Activated naive CD4-positive, alpha-beta T cell treated with anti-CD3 and anti-CD28 coated beads, Interleukin-2, amount 10 ng/mL, durations not matched to agents 7 days and 5 days (primary cell): Measurements from ENCODE around the gene PPIF.

Source experiments
- CTCF ChIA-PET: fragments of 350-600 bp; sonication (Branson Sonifier 250); formaldehyde crosslinking; loops from one replicate; lab custom pipeline; 2021; ENCODE audit warnings: antibody characterized with exemption; lab: Charles Lee
- DNase-seq: peaks from one replicate; pipeline ENCODE4 v3.0.0-alpha.2; 2020
- H3K27ac Mint-ChIP-seq: one replicate; pipeline ENCODE4 v1.8.0; 2021; ENCODE audit warnings: mild to moderate bottlenecking, moderate library complexity, mixed read lengths
- H3K27me3 Mint-ChIP-seq: one replicate; pipeline ENCODE4 v1.8.0; 2021; ENCODE audit warnings: mild to moderate bottlenecking, mixed read lengths
- H3K36me3 Mint-ChIP-seq: one replicate; pipeline ENCODE4 v1.8.0; 2021; ENCODE audit warnings: mixed read lengths
- H3K4me1 Mint-ChIP-seq: one replicate; pipeline ENCODE4 v1.8.0; 2021; ENCODE audit warnings: mixed read lengths
- H3K4me3 Mint-ChIP-seq: one replicate; pipeline ENCODE4 v1.8.0; 2021; ENCODE audit warnings: mild to moderate bottlenecking, moderate library complexity, mixed read lengths
- H3K9me3 Mint-ChIP-seq: one replicate; pipeline ENCODE4 v1.8.0; 2021; ENCODE audit warnings: mixed read lengths

Gene PPIF

GRCh38 chr10:79320316-79320715, 27.0 kb upstream of the PPIF start:
- DNase-seq: no peak
- peaks cover 91% of the 10 kb centered on the region for H3K4me1 Mint-ChIP-seq
- H3K36me3 Mint-ChIP-seq: peaks cover 16% of the 10 kb centered on the region
- H3K9me3 Mint-ChIP-seq: peaks cover 14% of the 10 kb centered on the region
- no peak overlapping the region for H3K4me3 Mint-ChIP-seq
- CTCF ChIA-PET: interaction anchor here (0.9 kb wide), 1 partner anchor 26 kb away, joined by 3 read pairs; no protein-coding TSS in a partner anchor
- peaks cover 10% of the 10 kb centered on the region for H3K27me3 Mint-ChIP-seq
- H3K27ac Mint-ChIP-seq: no peak overlapping the region

- H3K4me3 Mint-ChIP-seq: no peak overlapping the region
- no peak overlapping the region for H3K27ac Mint-ChIP-seq
- DNase-seq: no peak
- H3K4me1 Mint-ChIP-seq: peaks cover 88% of the 10 kb centered on the region
- peaks cover 11% of the 10 kb centered on the region for H3K36me3 Mint-ChIP-seq
- CTCF ChIA-PET: interaction anchor here (0.9 to 2.8 kb wide), 2 partner anchors 10 to 27 kb away, joined by 3 to 12 read pairs; no protein-coding TSS in a partner anchor
- H3K9me3 Mint-ChIP-seq: peaks cover 14% of the 10 kb centered on the region
- peaks cover 10% of the 10 kb centered on the region for H3K27me3 Mint-ChIP-seq
These were observed 26.3 kb upstream of the PPIF start for GRCh38 chr10:79320820-79321493.

- CTCF ChIA-PET: interaction anchor here (0.9 to 3.8 kb wide), 4 partner anchors 10 to 27 kb away, joined by 3 to 24 read pairs (median 12); partner anchors contain the start of gene PPIF
- Mint-ChIP-seq H3K36me3 (peaks cover 11% of the 10 kb centered on the region), H3K4me3 (no peak overlapping the region), H3K27me3 (peaks cover 10% of the 10 kb centered on the region), H3K27ac (no peak overlapping the region), H3K4me1 (peaks cover 84% of the 10 kb centered on the region), H3K9me3 (peaks cover 14% of the 10 kb centered on the region)
- DNase-seq: no peak
These were observed 25.8 kb upstream of the PPIF start for GRCh38 chr10:79321494-79321882.

- Mint-ChIP-seq H3K36me3 (peaks cover 11% of the 10 kb centered on the region), H3K27me3 (peaks cover 10% of the 10 kb centered on the region), H3K4me3 (no peak overlapping the region), H3K27ac (peak overlapping the region; percentile 96), H3K4me1 (peaks cover 79% of the 10 kb centered on the region), H3K9me3 (peaks cover 14% of the 10 kb centered on the region)
- CTCF ChIA-PET: interaction anchor here (1.3 to 3.8 kb wide), 4 partner anchors 9 to 79 kb away, joined by 3 to 24 read pairs (median 12); partner anchors contain the start of gene PPIF
- DNase-seq: no peak
These were observed 25.3 kb upstream of the PPIF start for GRCh38 chr10:79321951-79322350.

- peak overlapping the region; percentile 54 for H3K4me3 Mint-ChIP-seq
- H3K27me3 Mint-ChIP-seq: peaks cover 6% of the 10 kb centered on the region
- DNase-seq: peak; percentile 86
- H3K9me3 Mint-ChIP-seq: peaks cover 14% of the 10 kb centered on the region
- peaks cover 11% of the 10 kb centered on the region for H3K36me3 Mint-ChIP-seq
- H3K27ac Mint-ChIP-seq: peak overlapping the region; percentile 96
- H3K4me1 Mint-ChIP-seq: peaks cover 70% of the 10 kb centered on the region
- CTCF ChIA-PET: interaction anchor here (1.1 to 3.8 kb wide), 7 partner anchors 7 to 80 kb away, joined by 3 to 24 read pairs (median 8); partner anchors contain the start of gene PPIF
These were observed 24.4 kb upstream of the PPIF start for GRCh38 chr10:79322616-79323543.

- CTCF ChIA-PET: interaction anchor here (1.1 to 3.8 kb wide), 6 partner anchors 8 to 25 kb away, joined by 4 to 24 read pairs (median 10); partner anchors contain the start of gene PPIF
- no peak for DNase-seq
- H3K4me3 Mint-ChIP-seq: no peak overlapping the region
- peaks cover 6% of the 10 kb centered on the region for H3K27me3 Mint-ChIP-seq
- peak overlapping the region; percentile 96 for H3K27ac Mint-ChIP-seq
- H3K9me3 Mint-ChIP-seq: peaks cover 13% of the 10 kb centered on the region
- peaks cover 63% of the 10 kb centered on the region for H3K4me1 Mint-ChIP-seq
- peaks cover 11% of the 10 kb centered on the region for H3K36me3 Mint-ChIP-seq
These were observed 23.7 kb upstream of the PPIF start for GRCh38 chr10:79323602-79324001.

- CTCF ChIA-PET: interaction anchor here (1.1 to 3.8 kb wide), 5 partner anchors 8 to 24 kb away, joined by 4 to 24 read pairs (median 8); partner anchors contain the start of gene PPIF
- Mint-ChIP-seq H3K9me3 (peaks cover 8% of the 10 kb centered on the region), H3K4me3 (no peak overlapping the region), H3K4me1 (peaks cover 57% of the 10 kb centered on the region), H3K36me3 (peaks cover 5% of the 10 kb centered on the region), H3K27ac (no peak overlapping the region), H3K27me3 (peaks cover 6% of the 10 kb centered on the region)
- no peak for DNase-seq
These were observed 23.1 kb upstream of the PPIF start for GRCh38 chr10:79324032-79324695.

- Mint-ChIP-seq H3K36me3 (no peaks in the 10 kb centered on the region), H3K9me3 (no peaks in the 10 kb centered on the region), H3K27ac (no peak overlapping the region), H3K27me3 (no peaks in the 10 kb centered on the region), H3K4me1 (peaks cover 41% of the 10 kb centered on the region), H3K4me3 (no peak overlapping the region)
- no peak for DNase-seq
- CTCF ChIA-PET: no interaction called here
These were observed 20.7 kb upstream of the PPIF start for GRCh38 chr10:79326361-79327089.

GRCh38 chr10:79327090-79327457, 20.2 kb upstream of the PPIF start:
- H3K9me3 Mint-ChIP-seq: no peaks in the 10 kb centered on the region
- DNase-seq: no peak
- H3K4me1 Mint-ChIP-seq: peaks cover 41% of the 10 kb centered on the region
- no peak overlapping the region for H3K4me3 Mint-ChIP-seq
- no peaks in the 10 kb centered on the region for H3K27me3 Mint-ChIP-seq
- H3K36me3 Mint-ChIP-seq: peaks cover 1% of the 10 kb centered on the region
- H3K27ac Mint-ChIP-seq: no peak overlapping the region
- CTCF ChIA-PET: no interaction called here

- no peak overlapping the region for H3K4me3 Mint-ChIP-seq
- no peak for DNase-seq
- H3K27ac Mint-ChIP-seq: no peak overlapping the region
- no peaks in the 10 kb centered on the region for H3K27me3 Mint-ChIP-seq
- CTCF ChIA-PET: no interaction called here
- no peaks in the 10 kb centered on the region for H3K9me3 Mint-ChIP-seq
- H3K36me3 Mint-ChIP-seq: peaks cover 2% of the 10 kb centered on the region
- H3K4me1 Mint-ChIP-seq: peaks cover 31% of the 10 kb centered on the region
These were observed 19.0 kb upstream of the PPIF start for GRCh38 chr10:79328147-79328701.

GRCh38 chr10:79328737-79329504, 18.3 kb upstream of the PPIF start:
- H3K4me3 Mint-ChIP-seq: no peak overlapping the region
- CTCF ChIA-PET: interaction anchor here (1.5 kb wide), 1 partner anchor 18 kb away, joined by 4 read pairs; the partner anchor contains the start of gene PPIF
- H3K27ac Mint-ChIP-seq: no peak overlapping the region
- no peaks in the 10 kb centered on the region for H3K9me3 Mint-ChIP-seq
- peaks cover 26% of the 10 kb centered on the region for H3K4me1 Mint-ChIP-seq
- H3K27me3 Mint-ChIP-seq: no peaks in the 10 kb centered on the region
- peaks cover 2% of the 10 kb centered on the region for H3K36me3 Mint-ChIP-seq
- no peak for DNase-seq

- H3K27ac Mint-ChIP-seq: no peak overlapping the region
These were observed 17.7 kb upstream of the PPIF start for GRCh38 chr10:79329529-79329928.

More at GRCh38 chr10:79329529-79329928, 17.7 kb upstream of the PPIF start:
- CTCF ChIA-PET: interaction anchor here (1.2 to 1.5 kb wide), 2 partner anchors 17 to 43 kb away, joined by 3 to 4 read pairs; partner anchors contain the start of gene PPIF
- H3K36me3 Mint-ChIP-seq: peaks cover 2% of the 10 kb centered on the region
- H3K4me3 Mint-ChIP-seq: no peak overlapping the region
- no peaks in the 10 kb centered on the region for H3K27me3 Mint-ChIP-seq
- H3K9me3 Mint-ChIP-seq: no peaks in the 10 kb centered on the region
- H3K4me1 Mint-ChIP-seq: peaks cover 22% of the 10 kb centered on the region
- DNase-seq: no peak
